ENCODE data around the gene CAVIN2. TPM values are rescaled to one million over a fixed set of nuclear protein-coding genes. Genes with fewer than 3 reads are reported as not detected.
A peak's percentile ranks its signal among the peaks of the same experiment; 100 is the strongest.

CAVIN2 gene
- polyA plus RNA-seq, 1 donor (not counting 4 experiments of a cell fraction or from before 2014, with no cell fraction given), result 10.2 TPM

DNA sequence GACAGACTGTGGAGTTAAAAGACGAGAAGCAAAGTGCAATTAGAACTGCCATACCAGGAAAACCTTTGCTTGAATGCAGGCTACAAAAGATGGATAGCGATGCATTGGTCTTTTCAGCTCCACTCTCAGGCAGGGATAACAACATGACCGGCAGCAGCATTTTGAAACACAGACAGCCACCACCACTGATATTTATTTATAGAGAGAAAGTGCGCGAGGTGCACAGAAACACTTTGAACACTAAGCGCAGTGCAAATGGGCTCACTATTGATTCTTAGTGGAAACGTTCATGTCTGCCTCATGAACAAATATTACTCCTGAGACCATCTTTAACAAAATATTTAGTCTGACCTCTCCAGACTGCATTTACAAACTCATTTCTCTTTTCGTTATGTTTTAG, 32.9 kb downstream of the CAVIN2 start:
- H3K9me1 ChIP-seq (ENCODE audit: control insufficient read depth, extremely low read depth, insufficient read depth, low read length), result no peaks in the 10 kb centered on the region
- H3K4me2 ChIP-seq (ENCODE audit: control insufficient read depth, extremely low read depth, insufficient read depth, low read depth, low read length), result no peak overlapping the region
- H3K27ac ChIP-seq (ENCODE audit: control insufficient read depth, insufficient read depth, low read length), result no peak overlapping the region
- no peaks in the 10 kb centered on the region for H3K9me3 ChIP-seq (ENCODE audit: control insufficient read depth, low read depth, low read length)
- no peaks in the 10 kb centered on the region for H3K79me2 ChIP-seq (ENCODE audit: control insufficient read depth, insufficient read depth, low read length)
- H3K4me1 ChIP-seq (ENCODE audit: control insufficient read depth, extremely low read depth, insufficient read depth, low read length), result no peaks in the 10 kb centered on the region
- DNase-seq (ENCODE audit: low read depth, low spot score) (no peak), FAIRE-seq (no peak)
- H2AFZ ChIP-seq (ENCODE audit: control insufficient read depth, low read length), result no peak overlapping the region
- TF ChIP-seq, protein P1, sequence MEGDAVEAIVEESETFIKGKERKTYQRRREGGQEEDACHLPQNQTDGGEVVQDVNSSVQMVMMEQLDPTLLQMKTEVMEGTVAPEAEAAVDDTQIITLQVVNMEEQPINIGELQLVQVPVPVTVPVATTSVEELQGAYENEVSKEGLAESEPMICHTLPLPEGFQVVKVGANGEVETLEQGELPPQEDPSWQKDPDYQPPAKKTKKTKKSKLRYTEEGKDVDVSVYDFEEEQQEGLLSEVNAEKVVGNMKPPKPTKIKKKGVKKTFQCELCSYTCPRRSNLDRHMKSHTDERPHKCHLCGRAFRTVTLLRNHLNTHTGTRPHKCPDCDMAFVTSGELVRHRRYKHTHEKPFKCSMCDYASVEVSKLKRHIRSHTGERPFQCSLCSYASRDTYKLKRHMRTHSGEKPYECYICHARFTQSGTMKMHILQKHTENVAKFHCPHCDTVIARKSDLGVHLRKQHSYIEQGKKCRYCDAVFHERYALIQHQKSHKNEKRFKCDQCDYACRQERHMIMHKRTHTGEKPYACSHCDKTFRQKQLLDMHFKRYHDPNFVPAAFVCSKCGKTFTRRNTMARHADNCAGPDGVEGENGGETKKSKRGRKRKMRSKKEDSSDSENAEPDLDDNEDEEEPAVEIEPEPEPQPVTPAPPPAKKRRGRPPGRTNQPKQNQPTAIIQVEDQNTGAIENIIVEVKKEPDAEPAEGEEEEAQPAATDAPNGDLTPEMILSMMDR (optimal IDR thresholded peaks at IDR 0.05 in 1 of 3, IDR thresholded peaks at IDR 0.05 in 1 of 3, conservative IDR thresholded peaks at IDR 0.05 in 1 of 3; ENCODE audit: extremely low read depth in 1 of 3, insufficient read depth in 2 of 3, low read length in 3 of 3), result no peak
- no peak for TF ChIP-seq EZH2 (IDR thresholded peaks at IDR 0.05; ENCODE audit: low read length)
- no peaks in the 10 kb centered on the region for H3K27me3 ChIP-seq (ENCODE audit: control insufficient read depth, extremely low read depth, insufficient read depth, low read length)
- dilution Hi-C loops (cut with MboI; ENCODE audit: extremely low pct_ligation_motif_present, low sequenced_read_pairs), result loop anchor here (25.0 kb wide), 2 partner anchors 252 to 348 kb away; no protein-coding TSS in a partner anchor
- no peak overlapping the region for H3K9ac ChIP-seq (ENCODE audit: control insufficient read depth, extremely low read depth, insufficient read depth, low read length)
- H3K4me3 ChIP-seq (ENCODE audit: control insufficient read depth in 2 of 3, extremely low read depth in 1 of 3, insufficient read depth in 2 of 3, low read depth in 1 of 3, low read length in 3 of 3), result no peak overlapping the region
- no peaks in the 10 kb centered on the region for H4K20me1 ChIP-seq (ENCODE audit: control insufficient read depth, extremely low read depth, insufficient read depth, low read length)
- H3K36me3 ChIP-seq (ENCODE audit: control insufficient read depth in 2 of 2, extremely low read depth in 1 of 2, insufficient read depth in 2 of 2, low read length in 2 of 2), result no peaks in the 10 kb centered on the region

DNA sequence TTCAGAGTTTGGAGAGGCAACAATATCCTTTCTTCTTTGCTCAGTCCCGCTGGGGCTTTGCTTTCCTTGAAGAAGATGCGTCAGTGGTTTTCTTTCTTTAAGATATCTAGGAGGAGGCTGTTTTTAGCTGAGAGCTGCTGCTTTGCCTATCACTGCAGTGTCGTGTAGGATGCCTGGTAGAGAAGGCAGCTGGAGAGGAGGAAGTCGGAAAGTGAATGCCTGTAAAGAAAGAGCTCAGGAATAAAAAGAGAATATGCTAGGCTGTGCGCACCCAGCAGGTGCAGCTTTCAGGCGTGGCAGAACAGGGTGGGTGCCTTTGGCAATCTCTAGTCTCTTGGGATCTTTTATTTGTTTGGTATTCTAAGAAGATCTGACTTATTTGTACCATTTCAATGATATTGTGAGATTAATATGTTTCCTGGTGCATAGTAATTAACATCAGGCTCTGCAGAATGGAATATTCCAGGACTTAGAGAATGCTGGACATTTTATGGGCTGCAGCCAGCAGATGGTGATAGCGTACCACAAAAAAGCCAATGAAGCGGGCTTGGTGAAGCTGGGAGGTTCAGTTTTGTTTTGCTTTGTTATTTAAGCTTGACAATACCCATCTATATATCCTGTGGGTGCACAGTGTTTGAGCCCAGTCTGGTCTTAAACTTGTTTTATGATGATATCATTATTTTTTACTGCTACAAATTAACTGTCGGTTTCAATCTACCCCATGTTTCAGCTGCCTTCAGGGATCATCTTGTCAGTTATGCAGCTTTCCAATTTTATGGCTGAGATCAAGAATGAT, 34.9 kb downstream of the CAVIN2 start:
- TF ChIP-seq EZH2 (IDR thresholded peaks at IDR 0.05; ENCODE audit: low read length), result no peak
- TF ChIP-seq, protein P1 (optimal IDR thresholded peaks at IDR 0.05 in 1 of 3, IDR thresholded peaks at IDR 0.05 in 1 of 3, conservative IDR thresholded peaks at IDR 0.05 in 1 of 3; ENCODE audit: extremely low read depth in 1 of 3, insufficient read depth in 2 of 3, low read length in 3 of 3), result peak; percentile 70 to 84 (median 77)
- no peaks in the 10 kb centered on the region for H3K79me2 ChIP-seq (ENCODE audit: control insufficient read depth, insufficient read depth, low read length)
- H3K4me1 ChIP-seq (ENCODE audit: control insufficient read depth, extremely low read depth, insufficient read depth, low read length), result no peaks in the 10 kb centered on the region
- H4K20me1 ChIP-seq (ENCODE audit: control insufficient read depth, extremely low read depth, insufficient read depth, low read length), result no peaks in the 10 kb centered on the region
- H3K4me3 ChIP-seq (ENCODE audit: control insufficient read depth in 2 of 3, extremely low read depth in 1 of 3, insufficient read depth in 2 of 3, low read depth in 1 of 3, low read length in 3 of 3), result no peak overlapping the region
- H3K27me3 ChIP-seq (ENCODE audit: control insufficient read depth, extremely low read depth, insufficient read depth, low read length), result no peaks in the 10 kb centered on the region
- peak; percentile 88 for FAIRE-seq
- no peaks in the 10 kb centered on the region for H3K9me1 ChIP-seq (ENCODE audit: control insufficient read depth, extremely low read depth, insufficient read depth, low read length)
- H2AFZ ChIP-seq (ENCODE audit: control insufficient read depth, low read length), result no peak overlapping the region
- H3K27ac ChIP-seq (ENCODE audit: control insufficient read depth, insufficient read depth, low read length), result no peak overlapping the region
- no peaks in the 10 kb centered on the region for H3K36me3 ChIP-seq (ENCODE audit: control insufficient read depth in 2 of 2, extremely low read depth in 1 of 2, insufficient read depth in 2 of 2, low read length in 2 of 2)
- H3K9ac ChIP-seq (ENCODE audit: control insufficient read depth, extremely low read depth, insufficient read depth, low read length), result no peak overlapping the region
- H3K4me2 ChIP-seq (ENCODE audit: control insufficient read depth, extremely low read depth, insufficient read depth, low read depth, low read length), result no peak overlapping the region
- no peak for DNase-seq (ENCODE audit: low read depth, low spot score)
- H3K9me3 ChIP-seq (ENCODE audit: control insufficient read depth, low read depth, low read length), result no peaks in the 10 kb centered on the region
- dilution Hi-C loops (cut with MboI; ENCODE audit: extremely low pct_ligation_motif_present, low sequenced_read_pairs), result loop anchor here (25.0 kb wide), 2 partner anchors 250 to 350 kb away; no protein-coding TSS in a partner anchor

Measured in keratinocyte (primary cell).